Trophoblast cell (in vitro differentiated cells and primary cell): ENCODE results near the gene GRIK4.

Experiments
- DNase-seq, 2 donors: peaks; one replicate each; pipeline ENCODE4 v3.0.0-alpha.2; 2016
- H2AFZ ChIP-seq: 2 replicates; pipeline ENCODE4 v1.6.1; 2013; ENCODE audit warnings: low read length, moderate library complexity, mild to moderate bottlenecking; ENCODE audit not compliant: insufficient read depth, poor library complexity
- H2AK5ac ChIP-seq: 2 replicates; pipeline ENCODE4 v1.6.1; 2013; ENCODE audit warnings: mild to moderate bottlenecking, low read length
- H2BK120ac ChIP-seq: 2 replicates; pipeline ENCODE4 v1.6.1; 2013; ENCODE audit warnings: low read length, mild to moderate bottlenecking, moderate library complexity; ENCODE audit not compliant: insufficient read depth, poor library complexity
- H2BK12ac ChIP-seq: 2 replicates; pipeline ENCODE4 v1.6.1; 2013; ENCODE audit warnings: mild to moderate bottlenecking, low read length, moderate library complexity
- H2BK5ac ChIP-seq: 2 replicates; pipeline ENCODE4 v1.6.1; 2013; ENCODE audit warnings: low read length, low read depth, moderate library complexity, mild to moderate bottlenecking; ENCODE audit not compliant: poor library complexity
- H3K14ac ChIP-seq: 2 replicates; pipeline ENCODE4 v1.6.1; 2013; ENCODE audit warnings: mild to moderate bottlenecking, low read length
- H3K18ac ChIP-seq: 2 replicates; pipeline ENCODE4 v1.6.1; 2013; ENCODE audit warnings: mild to moderate bottlenecking, low read length
- H3K23ac ChIP-seq: 2 replicates; pipeline ENCODE4 v1.6.1; 2013; ENCODE audit warnings: low read length
- H3K27ac ChIP-seq: 2 replicates; pipeline ENCODE4 v1.5.1; 2013; ENCODE audit warnings: low read depth, mild to moderate bottlenecking, inconsistent platforms, low read length, moderate library complexity
- H3K27me3 ChIP-seq: 2 replicates; pipeline ENCODE4 v1.6.1; 2013; ENCODE audit warnings: inconsistent platforms, mild to moderate bottlenecking, low read length, moderate library complexity; ENCODE audit not compliant: insufficient read depth
- H3K36me3 ChIP-seq, 2 experiments: 1 replicate in 1 of 2; 2 replicates in 1 of 2; pipeline ENCODE4 v1.6.1; 2013; ENCODE audit warnings: low read length in 2 of 2, mild to moderate bottlenecking in 2 of 2, moderate library complexity in 1 of 2; ENCODE audit not compliant: insufficient read depth in 2 of 2, control insufficient read depth in 1 of 2
- H3K4ac ChIP-seq: 2 replicates; pipeline ENCODE4 v1.6.1; 2013; ENCODE audit warnings: low read depth, mild to moderate bottlenecking, low read length, moderate library complexity
- H3K4me1 ChIP-seq, 2 experiments: 1 replicate in 1 of 2; 2 replicates in 1 of 2; pipeline ENCODE4 v1.6.1; 2013; ENCODE audit warnings: low read length in 2 of 2, mild to moderate bottlenecking in 2 of 2, moderate library complexity in 1 of 2; ENCODE audit not compliant: insufficient read depth in 2 of 2, control insufficient read depth in 1 of 2
- H3K4me2 ChIP-seq: 2 replicates; pipeline ENCODE4 v1.6.1; 2013; ENCODE audit warnings: inconsistent platforms, mild to moderate bottlenecking, low read length, moderate library complexity
- H3K4me3 ChIP-seq: 2 replicates; pipeline ENCODE4 v1.5.1; 2013; ENCODE audit warnings: mild to moderate bottlenecking, low read depth, low read length, inconsistent platforms
- H3K79me1 ChIP-seq: one replicate; pipeline ENCODE4 v1.6.1; 2013; ENCODE audit warnings: low read length
- H3K79me2 ChIP-seq: 2 replicates; pipeline ENCODE4 v1.6.1; 2013; ENCODE audit warnings: low read length, mild to moderate bottlenecking; ENCODE audit not compliant: control insufficient read depth, insufficient read depth, poor library complexity
- H3K9ac ChIP-seq: 2 replicates; pipeline ENCODE4 v1.6.1; 2013; ENCODE audit warnings: mild to moderate bottlenecking, low read length
- H3K9me3 ChIP-seq: 2 replicates; pipeline ENCODE4 v1.6.1; 2013; ENCODE audit warnings: low read depth, mild to moderate bottlenecking, control low read depth, inconsistent platforms, low read length; ENCODE audit not compliant: insufficient read depth
- H4K12ac ChIP-seq: 2 replicates; pipeline ENCODE4 v1.6.1; 2013; ENCODE audit warnings: low read depth, mild to moderate bottlenecking, low read length, moderate library complexity
- H4K8ac ChIP-seq: 2 replicates; pipeline ENCODE4 v1.6.1; 2013; ENCODE audit warnings: low read depth, mild to moderate bottlenecking, low read length, moderate library complexity
- H4K91ac ChIP-seq: one replicate; pipeline ENCODE4 v1.6.1; 2013; ENCODE audit warnings: low read depth, mild to moderate bottlenecking, low read length, moderate library complexity
- WGBS: extraction: QIAGEN DNeasy Blood & Tissue Kit; methylation state at CpG from one replicate; pipeline ENCODE4 v1.1.7; 2013; ENCODE audit warnings: missing lambda C conversion rate; ENCODE audit not compliant: insufficient read length, insufficient coverage; ENCODE audit errors: extremely low coverage; 5-methylcytosine and 5-hydroxymethylcytosine counted together

The GRIK4 gene

DNA sequence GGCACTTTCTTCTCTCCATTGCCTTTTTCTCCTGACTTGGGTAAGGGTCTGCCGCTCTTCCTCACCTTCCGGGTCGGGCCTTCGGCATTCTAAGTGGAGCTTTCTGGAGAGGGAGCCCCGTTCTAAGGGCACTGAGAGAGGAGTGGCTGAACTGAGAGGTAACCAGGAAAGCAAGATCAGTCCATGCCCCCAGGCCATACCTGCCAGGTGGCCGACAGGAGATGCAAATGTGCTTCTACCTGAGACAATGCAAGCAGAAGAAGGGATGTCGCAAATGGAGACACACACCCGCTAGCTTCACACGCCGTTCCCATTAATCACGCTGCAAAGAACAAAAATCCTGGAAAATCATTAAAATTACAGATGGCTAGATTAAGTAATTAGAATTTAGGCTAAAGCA lies 356.0 kb downstream of the GRIK4 start:
- Histone ChIP-seq H3K18ac (no peak overlapping the region), H3K4me3 (no peak overlapping the region), H2AK5ac (no peak overlapping the region), H3K27ac (no peak overlapping the region), H3K79me2 (no peaks in the 10 kb centered on the region), H2AFZ (no peak overlapping the region), H3K4me1 (no peaks in the 10 kb centered on the region), H3K27me3 (no peaks in the 10 kb centered on the region), H3K36me3 (no peaks in the 10 kb centered on the region), H2BK120ac (no peak overlapping the region), H4K91ac (no peak overlapping the region), H2BK5ac (no peak overlapping the region), H3K23ac (no peak overlapping the region), H3K9ac (no peak overlapping the region), H4K8ac (no peak overlapping the region), H3K79me1 (no peaks in the 10 kb centered on the region), H3K14ac (no peak overlapping the region), H2BK12ac (no peak overlapping the region), H4K12ac (no peak overlapping the region), H3K9me3 (no peaks in the 10 kb centered on the region), H3K4ac (no peak overlapping the region), H3K4me2 (no peak overlapping the region)
- WGBS = no CpG with 5 or more reads among the region's 11 CpGs
- peak; percentile 84 to 88 for DNase-seq

- H3K4me3 ChIP-seq = no peak overlapping the region
- H3K4me1 ChIP-seq = no peaks in the 10 kb centered on the region
- no peak overlapping the region for H3K4me2 ChIP-seq
- no peak overlapping the region for H2AFZ ChIP-seq
- H3K9ac ChIP-seq = no peak overlapping the region
- no peak overlapping the region for H2BK12ac ChIP-seq
- no peak overlapping the region for H4K8ac ChIP-seq
- H3K18ac ChIP-seq = no peak overlapping the region
- H3K79me1 ChIP-seq = no peaks in the 10 kb centered on the region
- no peak overlapping the region for H4K91ac ChIP-seq
- no peak overlapping the region for H2AK5ac ChIP-seq
- no peaks in the 10 kb centered on the region for H3K79me2 ChIP-seq
- H3K27me3 ChIP-seq = no peaks in the 10 kb centered on the region
- no peaks in the 10 kb centered on the region for H3K9me3 ChIP-seq
- no peaks in the 10 kb centered on the region for H3K36me3 ChIP-seq
- no peak overlapping the region for H3K23ac ChIP-seq
- no peak overlapping the region for H3K4ac ChIP-seq
- no peak overlapping the region for H2BK120ac ChIP-seq
- H3K14ac ChIP-seq = no peak overlapping the region
- WGBS = no CpG with 5 or more reads among the region's 3 CpGs
- H2BK5ac ChIP-seq = no peak overlapping the region
- no peak overlapping the region for H3K27ac ChIP-seq
- no peak for DNase-seq
- no peak overlapping the region for H4K12ac ChIP-seq
Observed at GRCh38 chr11:120867988-120868387, 356.4 kb downstream of the GRIK4 start.

GRCh38 chr11:120869097-120869496 lies 357.5 kb downstream of the GRIK4 start:
- no peak overlapping the region for H4K12ac ChIP-seq
- no peaks in the 10 kb centered on the region for H3K27me3 ChIP-seq
- H3K27ac ChIP-seq = no peak overlapping the region
- H2AFZ ChIP-seq = no peak overlapping the region
- H3K4me2 ChIP-seq = no peak overlapping the region
- H3K4me1 ChIP-seq = no peaks in the 10 kb centered on the region
- H3K14ac ChIP-seq = no peak overlapping the region
- WGBS = no CpG with 5 or more reads among the region's 7 CpGs
- H3K79me2 ChIP-seq = no peaks in the 10 kb centered on the region
- no peaks in the 10 kb centered on the region for H3K9me3 ChIP-seq
- no peaks in the 10 kb centered on the region for H3K36me3 ChIP-seq
- no peak for DNase-seq
- no peak overlapping the region for H3K18ac ChIP-seq
- no peak overlapping the region for H3K9ac ChIP-seq
- no peak overlapping the region for H2BK120ac ChIP-seq
- H2BK12ac ChIP-seq = no peak overlapping the region
- H4K8ac ChIP-seq = no peak overlapping the region
- H4K91ac ChIP-seq = no peak overlapping the region
- no peaks in the 10 kb centered on the region for H3K79me1 ChIP-seq
- H2AK5ac ChIP-seq = no peak overlapping the region
- no peak overlapping the region for H3K4ac ChIP-seq
- H3K23ac ChIP-seq = no peak overlapping the region
- no peak overlapping the region for H2BK5ac ChIP-seq
- H3K4me3 ChIP-seq = no peak overlapping the region

- no peak overlapping the region for H3K4me2 ChIP-seq
- no peak overlapping the region for H3K9ac ChIP-seq
- H3K36me3 ChIP-seq = no peaks in the 10 kb centered on the region
- WGBS = no CpG with 5 or more reads among the region's 11 CpGs
- DNase-seq = no peak
- H2BK5ac ChIP-seq = no peak overlapping the region
- H3K18ac ChIP-seq = no peak overlapping the region
- H3K23ac ChIP-seq = no peak overlapping the region
- no peak overlapping the region for H2BK12ac ChIP-seq
- H3K27me3 ChIP-seq = no peaks in the 10 kb centered on the region
- H3K27ac ChIP-seq = no peak overlapping the region
- H3K79me2 ChIP-seq = no peaks in the 10 kb centered on the region
- no peak overlapping the region for H4K12ac ChIP-seq
- no peaks in the 10 kb centered on the region for H3K9me3 ChIP-seq
- H2AFZ ChIP-seq = no peak overlapping the region
- H3K4ac ChIP-seq = no peak overlapping the region
- H2BK120ac ChIP-seq = no peak overlapping the region
- H4K91ac ChIP-seq = no peak overlapping the region
- no peak overlapping the region for H3K4me3 ChIP-seq
- H3K79me1 ChIP-seq = no peaks in the 10 kb centered on the region
- no peak overlapping the region for H2AK5ac ChIP-seq
- H3K14ac ChIP-seq = no peak overlapping the region
- H3K4me1 ChIP-seq = no peaks in the 10 kb centered on the region
- no peak overlapping the region for H4K8ac ChIP-seq
Observed at GRCh38 chr11:120869516-120870011, 358.0 kb downstream of the GRIK4 start.
